Body of pancreas (tissue), 4 donors: Measurements from ENCODE around the gene GPR107.

Source experiments
- POLR2A ChIP-seq, 3 donors: fragments of 450-650 bp; IDR thresholded peaks; one replicate each; pipeline ENCODE4 v1.6.1; 2016; ENCODE audit warnings: antibody characterized with exemption in 3 of 3, mild to moderate bottlenecking in 2 of 3
- TF ChIP-seq, protein P1 (sequence below), 7 experiments: fragments of 450-650 bp in 4 of 7; fragments of 200-600 bp in 3 of 7; sonication (generic) in 3 of 7; IDR thresholded peaks; one replicate each; pipeline ENCODE4 v1.5.1; 2016 to 2019; ENCODE audit warnings: antibody characterized with exemption in 7 of 7

DNA sequence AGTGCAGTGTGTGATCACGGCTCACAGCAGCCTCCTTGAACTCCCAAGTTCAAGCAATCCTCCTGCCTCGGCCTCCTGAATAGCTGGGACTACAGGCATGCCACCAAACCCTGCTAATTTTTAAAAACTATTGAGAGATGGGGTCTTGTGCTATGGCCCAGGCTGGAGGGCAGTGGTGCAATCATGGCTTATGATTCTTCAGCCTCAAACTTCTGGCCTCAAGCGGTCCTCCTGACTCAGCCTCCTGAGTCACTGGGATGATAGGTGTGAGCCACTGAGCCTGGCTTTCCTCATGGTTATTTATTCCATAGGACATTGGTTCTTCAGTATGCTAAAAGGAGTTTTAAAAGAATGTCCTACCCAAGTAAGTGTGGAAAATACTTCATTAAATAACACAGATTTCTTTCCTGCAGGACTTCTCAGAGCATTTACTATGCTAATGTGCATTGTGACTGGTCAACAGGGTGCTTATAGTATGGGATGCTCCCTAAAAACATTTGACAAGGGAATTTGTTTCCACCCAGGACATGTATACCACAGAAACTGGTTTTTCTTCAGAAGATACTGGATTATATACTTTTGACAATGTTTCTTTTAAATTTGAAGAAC, 107.3 kb downstream of the GPR107 start:
- TF ChIP-seq, protein P1, sequence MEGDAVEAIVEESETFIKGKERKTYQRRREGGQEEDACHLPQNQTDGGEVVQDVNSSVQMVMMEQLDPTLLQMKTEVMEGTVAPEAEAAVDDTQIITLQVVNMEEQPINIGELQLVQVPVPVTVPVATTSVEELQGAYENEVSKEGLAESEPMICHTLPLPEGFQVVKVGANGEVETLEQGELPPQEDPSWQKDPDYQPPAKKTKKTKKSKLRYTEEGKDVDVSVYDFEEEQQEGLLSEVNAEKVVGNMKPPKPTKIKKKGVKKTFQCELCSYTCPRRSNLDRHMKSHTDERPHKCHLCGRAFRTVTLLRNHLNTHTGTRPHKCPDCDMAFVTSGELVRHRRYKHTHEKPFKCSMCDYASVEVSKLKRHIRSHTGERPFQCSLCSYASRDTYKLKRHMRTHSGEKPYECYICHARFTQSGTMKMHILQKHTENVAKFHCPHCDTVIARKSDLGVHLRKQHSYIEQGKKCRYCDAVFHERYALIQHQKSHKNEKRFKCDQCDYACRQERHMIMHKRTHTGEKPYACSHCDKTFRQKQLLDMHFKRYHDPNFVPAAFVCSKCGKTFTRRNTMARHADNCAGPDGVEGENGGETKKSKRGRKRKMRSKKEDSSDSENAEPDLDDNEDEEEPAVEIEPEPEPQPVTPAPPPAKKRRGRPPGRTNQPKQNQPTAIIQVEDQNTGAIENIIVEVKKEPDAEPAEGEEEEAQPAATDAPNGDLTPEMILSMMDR (IDR thresholded peaks at IDR 0.05) = no peak
- no peak for TF ChIP-seq POLR2A (IDR thresholded peaks at IDR 0.05)
